H1 (cell line): ENCODE data around the gene CCDC127. TPM values are rescaled to one million over a fixed set of nuclear protein-coding genes. Genes with fewer than 3 reads are reported as not detected.

Experiments used
- CTCF ChIA-PET: fragments of 300-600 bp; sonication (Branson Sonifier 250); formaldehyde crosslinking; loops from one replicate; lab custom pipeline; 2021; ENCODE audit not compliant: partially characterized antibody; lab: Charles Lee
- POLR2A ChIA-PET: fragments of 300-600 bp; sonication (Branson Sonifier 250); formaldehyde crosslinking; loops from one replicate; lab custom pipeline; 2021; ENCODE audit warnings: inconsistent platforms; ENCODE audit not compliant: partially characterized antibody; lab: Charles Lee
- DNase-seq, 2 experiments: peaks; one replicate each; pipeline versions ENCODE4 v3.0.0 to v3.0.0-alpha.2; 2010 to 2022; ENCODE audit warnings: low spot score in 2 of 2, low read depth in 1 of 2, mixed read lengths in 1 of 2
- FAIRE-seq: peaks from 2 replicates; lab custom pipeline; 2011; peaks lifted over from hg19 to GRCh38; lab: Jason Lieb, UNC
- H2AFZ ChIP-seq: 2 replicates; pipeline ENCODE4 v1.8.1; 2012; ENCODE audit warnings: low read length, inconsistent platforms
- H2AK5ac ChIP-seq: 2 replicates; pipeline ENCODE4 v1.6.1; 2013; ENCODE audit warnings: low read depth, low read length
- H2BK120ac ChIP-seq: replicated peaks from 2 replicates; pipeline ENCODE3; 2013; ENCODE audit warnings: low read depth, low read length, inconsistent platforms
- H2BK12ac ChIP-seq: 2 replicates; pipeline ENCODE4 v1.6.1; 2013; ENCODE audit warnings: low read depth, low read length
- H2BK15ac ChIP-seq: 2 replicates; pipeline ENCODE4 v1.6.1; 2013; ENCODE audit warnings: low read length
- H2BK20ac ChIP-seq: 2 replicates; pipeline ENCODE4 v1.6.1; 2013; ENCODE audit warnings: low read length
- H2BK5ac ChIP-seq: 2 replicates; pipeline ENCODE4 v1.6.1; 2013; ENCODE audit warnings: low read depth, low read length
- H3K14ac ChIP-seq: 2 replicates; pipeline ENCODE4 v1.6.1; 2013; ENCODE audit warnings: inconsistent platforms; ENCODE audit not compliant: insufficient read length
- H3K18ac ChIP-seq: 2 replicates; pipeline ENCODE4 v1.6.1; 2013; ENCODE audit warnings: low read length; ENCODE audit errors: extremely low read depth
- H3K23ac ChIP-seq: 2 replicates; pipeline ENCODE4 v1.6.1; 2013; ENCODE audit warnings: inconsistent platforms; ENCODE audit not compliant: insufficient read length
- H3K23me2 ChIP-seq: 2 replicates; pipeline ENCODE4 v1.6.1; 2013; ENCODE audit warnings: low read depth, low read length
- H3K27ac ChIP-seq: 2 replicates; pipeline ENCODE4 v1.6.1; 2011; ENCODE audit warnings: low read depth, low read length, inconsistent platforms
- H3K27me3 ChIP-seq, 4 experiments: replicated peaks in 1 of 4; 1 replicate in 1 of 4; 2 replicates in 3 of 4; pipeline versions ENCODE4 v1.6.1 to v1.8.1; 2011 to 2013; ENCODE audit warnings: low read length in 3 of 4, mild to moderate bottlenecking in 3 of 4, inconsistent platforms in 2 of 4, mixed read lengths in 2 of 4, moderate library complexity in 1 of 4; ENCODE audit not compliant: control insufficient read depth in 3 of 4, insufficient read depth in 3 of 4; ENCODE audit errors: extremely low read depth in 1 of 4
- H3K36me3 ChIP-seq, 4 experiments: 2 replicates each; pipeline versions ENCODE4 v1.6.1 to v1.8.1; 2011 to 2013; ENCODE audit warnings: mild to moderate bottlenecking in 4 of 4, low read length in 3 of 4, moderate library complexity in 2 of 4, control low read depth in 1 of 4, inconsistent platforms in 1 of 4; ENCODE audit not compliant: insufficient read depth in 4 of 4, control insufficient read depth in 2 of 4
- H3K4ac ChIP-seq: replicated peaks from 2 replicates; pipeline ENCODE3; 2013; ENCODE audit warnings: low read length, low read depth, mixed read lengths, inconsistent platforms; ENCODE audit not compliant: insufficient read length
- H3K4me1 ChIP-seq, 4 experiments: replicated peaks in 1 of 4; 1 replicate in 1 of 4; 2 replicates in 3 of 4; pipeline versions ENCODE4 v1.6.1 to v1.8.1; 2011 to 2013; ENCODE audit warnings: low read length in 3 of 4, inconsistent platforms in 2 of 4, mixed read lengths in 1 of 4; ENCODE audit not compliant: insufficient read depth in 4 of 4, control insufficient read depth in 3 of 4
- H3K4me2 ChIP-seq, 2 experiments: 2 replicates each; pipeline versions ENCODE4 v1.6.1 to v1.8.1; 2011 to 2013; ENCODE audit warnings: low read depth in 2 of 2, low read length in 2 of 2, control low read depth in 1 of 2, inconsistent platforms in 1 of 2, mild to moderate bottlenecking in 1 of 2; ENCODE audit not compliant: insufficient read depth in 1 of 2
- H3K4me3 ChIP-seq, 4 experiments: fragments of 200-600, 300-600 bp in 1 of 4; sonication (generic), shearing (Covaris generic), sonication (Bioruptor Twin) in 1 of 4; 2 replicates each; pipeline versions ENCODE4 v1.5.1 to v1.8.1; 2011 to 2016; ENCODE audit warnings: low read length in 4 of 4, low read depth in 3 of 4, control low read depth in 2 of 4, inconsistent platforms in 2 of 4, mild to moderate bottlenecking in 2 of 4, mixed read lengths in 1 of 4, moderate library complexity in 1 of 4; ENCODE audit not compliant: insufficient read depth in 2 of 4; ENCODE audit errors: extremely low read depth in 1 of 4
- H3K56ac ChIP-seq: replicated peaks from 2 replicates; pipeline ENCODE3; 2013; ENCODE audit warnings: low read depth, mild to moderate bottlenecking, mixed read lengths, low read length, inconsistent platforms; ENCODE audit not compliant: insufficient read length
- H3K79me1 ChIP-seq: 2 replicates; pipeline ENCODE4 v1.6.1; 2013; ENCODE audit warnings: low read depth, low read length, control low read depth
- H3K79me2 ChIP-seq, 2 experiments: 2 replicates each; pipeline versions ENCODE4 v1.6.1 to v1.8.1; 2012 to 2013; ENCODE audit warnings: low read length in 2 of 2, mild to moderate bottlenecking in 2 of 2, inconsistent platforms in 1 of 2; ENCODE audit not compliant: insufficient read depth in 2 of 2, control insufficient read depth in 1 of 2
- H3K9ac ChIP-seq, 4 experiments: replicated peaks in 1 of 4; 1 replicate in 1 of 4; 2 replicates in 3 of 4; pipeline versions ENCODE4 v1.6.1 to v1.8.1; 2011 to 2013; ENCODE audit warnings: low read depth in 3 of 4, low read length in 3 of 4, control low read depth in 2 of 4, mild to moderate bottlenecking in 2 of 4, moderate library complexity in 2 of 4, inconsistent platforms in 1 of 4; ENCODE audit errors: extremely low read depth in 1 of 4
- H3K9me3 ChIP-seq, 2 experiments: 2 replicates each; pipeline versions ENCODE4 v1.6.1 to v1.8.1; 2012 to 2013; ENCODE audit warnings: mild to moderate bottlenecking in 2 of 2, moderate library complexity in 2 of 2, control low read depth in 1 of 2, inconsistent platforms in 1 of 2, low read depth in 1 of 2, low read length in 1 of 2, mixed read lengths in 1 of 2; ENCODE audit not compliant: insufficient read depth in 2 of 2
- H4K20me1 ChIP-seq, 2 experiments: replicated peaks in 1 of 2; 2 replicates each; pipeline versions ENCODE3 to v1.8.1; 2011 to 2013; ENCODE audit warnings: inconsistent platforms in 2 of 2, low read length in 2 of 2, mild to moderate bottlenecking in 1 of 2; ENCODE audit not compliant: insufficient read depth in 2 of 2, control insufficient read depth in 1 of 2
- H4K5ac ChIP-seq: 2 replicates; pipeline ENCODE4 v1.6.1; 2013; ENCODE audit warnings: low read length, low read depth, mixed read lengths, inconsistent platforms; ENCODE audit not compliant: insufficient read length
- H4K8ac ChIP-seq: 2 replicates; pipeline ENCODE4 v1.8.0; 2013; ENCODE audit warnings: mild to moderate bottlenecking, moderate library complexity, low read length, inconsistent platforms; ENCODE audit not compliant: insufficient read depth; ENCODE audit errors: extremely low read depth
- H4K91ac ChIP-seq: replicated peaks from 2 replicates; pipeline ENCODE3; 2013; ENCODE audit warnings: low read length, mixed read lengths, inconsistent platforms; ENCODE audit not compliant: insufficient read length
- EZH2 ChIP-seq: fragments of 200-600 bp; sonication (generic); IDR thresholded peaks from 2 replicates; pipeline ENCODE4 v1.7.1; 2012; ENCODE audit warnings: low read depth, mild to moderate bottlenecking, moderate library complexity, low read length, inconsistent platforms; ENCODE audit not compliant: severe bottlenecking
- FOSL1 ChIP-seq: IDR thresholded peaks from 2 replicates; pipeline ENCODE4 v1.6.1; 2011; ENCODE audit warnings: mild to moderate bottlenecking, low read depth, low read length, moderate library complexity; ENCODE audit not compliant: insufficient read depth
- GABPA ChIP-seq: IDR thresholded peaks from 2 replicates; pipeline ENCODE4 v1.6.1; 2011; ENCODE audit warnings: mild to moderate bottlenecking, low read length, moderate library complexity, borderline replicate concordance; ENCODE audit not compliant: insufficient read depth
- TEAD4 ChIP-seq: IDR thresholded peaks from 2 replicates; pipeline ENCODE4 v1.6.1; 2012; ENCODE audit warnings: low read depth, low read length, inconsistent platforms, mixed read lengths
- WGBS, 2 experiments: shearing (Covaris generic) in 1 of 2; methylation state at CpG; one replicate each; pipeline versions ENCODE4 v1.1.6 to v1.1.7; 2013 to 2015; ENCODE audit warnings: low lambda C conversion rate in 2 of 2, mixed read lengths in 2 of 2, inconsistent platforms in 1 of 2, low coverage in 1 of 2, missing lambda C conversion rate in 1 of 2; ENCODE audit not compliant: insufficient replicate concordance in 2 of 2, insufficient coverage in 1 of 2, insufficient read length in 1 of 2; ENCODE audit errors: extremely low coverage in 1 of 2, missing lambda C conversion rate in 1 of 2; 5-methylcytosine and 5-hydroxymethylcytosine counted together
- polyA plus RNA-seq, 7 experiments: library from polyadenylated mRNA; depleted of rRNA in 3 of 7; stranded (reverse) in 5 of 7; unstranded in 2 of 7; fragments of >200 nt in 5 of 7; fragments of 200-250 nt in 2 of 7; gene quantifications; 1 replicate in 5 of 7; 2 replicates in 1 of 7; 4 replicates in 1 of 7; pipeline versions ENCODE4 v1.2.1 to v1.2.3, GENCODE V29; 2011 to 2013; ENCODE audit warnings: missing spikeins in 2 of 7, mixed read lengths in 2 of 7
- total RNA-seq: library from RNA; stranded (reverse); fragmentation: NEBNext Ultra II Directional; extraction: Animal tissue kit (Norgen Biotek cat#: 25700); gene quantifications from 2 replicates; pipeline ENCODE4 v1.2.1, GENCODE V29; 2021

The CCDC127 gene
- total and polyA plus RNA-seq, 2 of the 8 experiments (the other 6 are each of a cell fraction or from before 2014, with no cell fraction given), result 2.9 to 8.0 TPM

DNA sequence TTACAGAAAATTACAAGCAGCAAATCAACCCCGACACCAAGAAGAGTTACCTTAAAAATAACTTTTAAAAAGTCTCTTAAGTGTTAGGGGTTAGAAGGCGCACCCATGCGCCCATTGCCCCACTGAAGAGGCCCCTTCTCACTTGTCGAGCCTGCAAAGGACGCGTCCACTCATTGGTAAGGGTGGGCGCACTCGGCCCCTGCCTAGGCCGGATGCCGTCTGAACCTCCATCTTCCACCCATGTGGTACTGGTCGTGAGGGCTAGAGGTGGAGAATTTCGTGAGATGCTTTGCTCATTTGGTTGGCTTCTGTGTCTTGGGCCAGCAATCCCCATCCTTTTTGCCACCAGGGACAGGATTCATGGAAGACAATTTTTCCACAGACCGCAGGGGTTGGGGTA, 54.1 kb downstream of the CCDC127 start:
- Histone ChIP-seq H3K4me1 (no peaks in the 10 kb centered on the region), H2BK5ac (no peak overlapping the region), H4K91ac (no peak overlapping the region), H3K79me1 (no peaks in the 10 kb centered on the region), H3K4ac (no peak overlapping the region), H2BK15ac (no peak overlapping the region), H4K20me1 (peaks cover 0 to 2% of the 10 kb centered on the region in 2 experiments), H2BK12ac (no peak overlapping the region), H3K4me2 (no peak overlapping the region), H3K27ac (no peak overlapping the region), H3K56ac (no peak overlapping the region), H3K14ac (no peak overlapping the region), H3K23me2 (no peaks in the 10 kb centered on the region), H3K4me3 (no peak overlapping the region), H3K27me3 (no peaks in the 10 kb centered on the region), H4K8ac (no peak overlapping the region), H3K9me3 (peaks cover 0 to 4% of the 10 kb centered on the region in 2 experiments; a peak in 1 of 4 replicates), H2AK5ac (no peak overlapping the region), H3K9ac (no peak overlapping the region), H3K79me2 (no peaks in the 10 kb centered on the region), H3K18ac (no peak overlapping the region), H2BK120ac (no peak overlapping the region), H2AFZ (no peak overlapping the region), H3K36me3 (peaks cover 2 to 36% (median 10%) of the 10 kb centered on the region in 4 experiments; a peak in 5 of 8 replicates), H4K5ac (no peak overlapping the region), H2BK20ac (no peak overlapping the region), H3K23ac (no peak overlapping the region)
- POLR2A ChIA-PET, result interaction anchor here (2.1 kb wide), 1 partner anchor 20 kb away, joined by 5 read pairs; no protein-coding TSS in a partner anchor
- DNase-seq, result no peak
- WGBS, 2 experiments, result 89% methylated on average over 13 of the region's 13 CpGs; no CpG with 5 or more reads in 1 of the 2 experiments
- FAIRE-seq, result no peak
- CTCF ChIA-PET, result no interaction called here
- TF ChIP-seq EZH2, result no peak
- no peak for TF ChIP-seq TEAD4
- no peak for TF ChIP-seq GABPA
- no peak for TF ChIP-seq FOSL1
